MM.1S (cell line): Measurements from ENCODE around the gene MEG3.

Source experiments
- DNase-seq: peaks from one replicate; pipeline ENCODE4 v3.0.0-alpha.2; 2015
- H2AFZ ChIP-seq: fragments of 300-600 bp; sonication (generic); 2 replicates; pipeline ENCODE4 v1.6.0; 2016; ENCODE audit warnings: antibody characterized with exemption, low read length
- H3F3A ChIP-seq: fragments of 300-600 bp; sonication (generic); 2 replicates; pipeline ENCODE4 v1.6.1; 2016; ENCODE audit warnings: mild to moderate bottlenecking, antibody characterized with exemption, low read length, moderate library complexity, mixed read lengths; ENCODE audit not compliant: insufficient read depth
- H3K27ac ChIP-seq: fragments of 300-600 bp; sonication (generic); 2 replicates; pipeline ENCODE4 v1.5.1; 2016; ENCODE audit warnings: mild to moderate bottlenecking, low read length
- H3K27me3 ChIP-seq: fragments of 300-600 bp; sonication (generic); replicated peaks from 2 replicates; pipeline ENCODE4 v1.6.0; 2016; ENCODE audit warnings: low read length; ENCODE audit not compliant: insufficient read depth
- H3K36me3 ChIP-seq: fragments of 300-600 bp; sonication (generic); replicated peaks from 2 replicates; pipeline ENCODE4 v1.6.1; 2016; ENCODE audit warnings: mild to moderate bottlenecking, low read length, mixed read lengths; ENCODE audit not compliant: insufficient read depth
- H3K4me1 ChIP-seq: fragments of 300-600 bp; sonication (generic); 2 replicates; pipeline ENCODE4 v1.6.1; 2016; ENCODE audit warnings: low read length, mixed read lengths
- H3K4me2 ChIP-seq: fragments of 300-600 bp; sonication (generic); 2 replicates; pipeline ENCODE4 v1.6.0; 2016; ENCODE audit warnings: low read depth, low read length
- H3K4me3 ChIP-seq: fragments of 300-600 bp; sonication (generic); 2 replicates; pipeline ENCODE4 v1.5.1; 2016; ENCODE audit warnings: low read length, mixed read lengths
- H3K79me2 ChIP-seq: fragments of 300-600 bp; sonication (generic); 2 replicates; pipeline ENCODE4 v1.6.1; 2016; ENCODE audit warnings: mixed run types, low read length, mixed read lengths
- H3K9ac ChIP-seq: fragments of 300-600 bp; sonication (generic); 2 replicates; pipeline ENCODE4 v1.6.1; 2016; ENCODE audit warnings: low read length, mixed read lengths
- H3K9me2 ChIP-seq: fragments of 300-600 bp; sonication (generic); replicated peaks from 2 replicates; pipeline ENCODE4 v1.6.1; 2016; ENCODE audit warnings: mild to moderate bottlenecking, low read length, mixed read lengths; ENCODE audit not compliant: insufficient read depth
- H3K9me3 ChIP-seq: fragments of 300-600 bp; sonication (generic); replicated peaks from 2 replicates; pipeline ENCODE4 v1.6.1; 2016; ENCODE audit warnings: mild to moderate bottlenecking, low read length, mixed read lengths; ENCODE audit not compliant: insufficient read depth
- H4K20me1 ChIP-seq: fragments of 300-600 bp; sonication (generic); 2 replicates; pipeline ENCODE4 v1.6.1; 2016; ENCODE audit warnings: mild to moderate bottlenecking, low read length, moderate library complexity, mixed read lengths; ENCODE audit not compliant: insufficient read depth
- EZH2 ChIP-seq: fragments of 300-600 bp; sonication (generic); optimal IDR thresholded peaks from 2 replicates; pipeline ENCODE3; 2017; ENCODE audit warnings: low read depth, mild to moderate bottlenecking, antibody characterized with exemption, low read length, mixed read lengths
- EZH2phosphoT487 ChIP-seq: fragments of 300-600 bp; sonication (generic); IDR thresholded peaks from 2 replicates; pipeline ENCODE4 v1.6.1; 2018; ENCODE audit warnings: antibody characterized with exemption, low read length
- TF ChIP-seq, protein P1 (sequence below): fragments of 300-600 bp; sonication (generic); IDR thresholded peaks from 2 replicates; pipeline ENCODE4 v1.5.1; 2016; ENCODE audit warnings: antibody characterized with exemption, low read length, mixed read lengths

The MEG3 gene

DNA sequence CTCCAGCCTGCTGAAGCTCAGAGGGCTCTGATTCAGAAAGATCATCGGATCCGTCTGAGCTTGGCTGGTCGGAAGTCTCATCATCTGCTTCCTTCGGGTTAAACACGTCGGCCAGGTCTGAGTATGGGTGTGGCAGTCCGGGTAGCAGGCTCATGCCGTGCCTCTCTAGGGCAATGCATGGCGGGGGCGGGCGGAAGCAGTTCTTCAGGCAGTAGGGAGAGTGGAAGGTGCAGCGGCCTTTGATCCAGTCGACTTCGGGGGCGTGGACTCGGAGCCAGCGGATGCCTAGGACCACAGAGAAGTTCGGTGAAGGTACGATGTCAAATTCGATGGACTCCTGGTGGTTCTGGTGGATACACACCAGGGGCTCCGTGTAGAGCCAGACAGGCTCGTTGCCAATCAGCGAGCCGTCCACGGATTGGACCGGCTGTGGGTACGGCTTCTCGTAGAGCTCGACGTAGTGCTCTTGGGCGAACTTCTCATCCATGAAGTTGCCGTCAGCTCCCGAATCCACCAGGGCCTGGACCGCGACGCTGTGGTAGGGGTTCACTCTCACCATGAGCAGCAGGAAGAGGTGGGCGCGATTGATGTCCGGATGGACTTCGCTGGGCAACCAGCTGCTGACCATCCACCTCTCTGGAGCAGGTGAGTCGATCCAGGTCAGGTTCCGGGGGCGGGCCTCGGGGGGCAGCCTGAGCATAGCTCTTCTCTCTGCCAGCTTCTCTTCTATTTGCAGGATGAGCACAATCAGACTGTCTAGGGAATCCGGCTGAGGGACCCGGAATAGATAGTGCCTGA lies 57.3 kb downstream of the MEG3 start:
- Histone ChIP-seq H3K27me3 (peaks cover 19% of the 10 kb centered on the region), H3F3A (no peaks in the 10 kb centered on the region), H3K9me2 (no peaks in the 10 kb centered on the region), H3K4me3 (no peak overlapping the region), H2AFZ (no peak overlapping the region), H3K36me3 (no peaks in the 10 kb centered on the region), H3K4me2 (no peak overlapping the region), H3K79me2 (no peaks in the 10 kb centered on the region), H3K9ac (no peak overlapping the region), H3K4me1 (no peaks in the 10 kb centered on the region), H3K9me3 (no peaks in the 10 kb centered on the region), H3K27ac (no peak overlapping the region), H4K20me1 (no peaks in the 10 kb centered on the region)
- TF ChIP-seq EZH2phosphoT487: no peak
- no peak for DNase-seq

DNA sequence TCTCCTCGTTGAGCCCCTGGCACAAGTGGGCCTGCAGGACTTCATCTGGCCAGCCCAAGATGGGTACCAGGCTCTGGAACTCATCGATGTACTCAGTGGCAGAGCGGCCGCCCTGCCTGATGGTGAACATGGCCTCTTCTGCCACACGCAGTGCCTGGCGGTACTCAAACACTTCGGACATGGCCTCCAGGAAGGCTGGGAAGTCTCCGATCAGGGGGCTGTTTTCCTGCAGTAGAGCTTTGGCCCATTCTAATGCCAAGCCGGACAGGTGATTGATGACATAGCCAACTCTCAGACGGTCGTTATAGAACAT lies 57.8 kb downstream of the MEG3 start:
- TF ChIP-seq, protein P1, sequence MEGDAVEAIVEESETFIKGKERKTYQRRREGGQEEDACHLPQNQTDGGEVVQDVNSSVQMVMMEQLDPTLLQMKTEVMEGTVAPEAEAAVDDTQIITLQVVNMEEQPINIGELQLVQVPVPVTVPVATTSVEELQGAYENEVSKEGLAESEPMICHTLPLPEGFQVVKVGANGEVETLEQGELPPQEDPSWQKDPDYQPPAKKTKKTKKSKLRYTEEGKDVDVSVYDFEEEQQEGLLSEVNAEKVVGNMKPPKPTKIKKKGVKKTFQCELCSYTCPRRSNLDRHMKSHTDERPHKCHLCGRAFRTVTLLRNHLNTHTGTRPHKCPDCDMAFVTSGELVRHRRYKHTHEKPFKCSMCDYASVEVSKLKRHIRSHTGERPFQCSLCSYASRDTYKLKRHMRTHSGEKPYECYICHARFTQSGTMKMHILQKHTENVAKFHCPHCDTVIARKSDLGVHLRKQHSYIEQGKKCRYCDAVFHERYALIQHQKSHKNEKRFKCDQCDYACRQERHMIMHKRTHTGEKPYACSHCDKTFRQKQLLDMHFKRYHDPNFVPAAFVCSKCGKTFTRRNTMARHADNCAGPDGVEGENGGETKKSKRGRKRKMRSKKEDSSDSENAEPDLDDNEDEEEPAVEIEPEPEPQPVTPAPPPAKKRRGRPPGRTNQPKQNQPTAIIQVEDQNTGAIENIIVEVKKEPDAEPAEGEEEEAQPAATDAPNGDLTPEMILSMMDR: no peak
- TF ChIP-seq EZH2phosphoT487: no peak
- no peak for TF ChIP-seq EZH2
- no peak for DNase-seq
- peaks cover 25% of the 10 kb centered on the region for H3K27me3 ChIP-seq
- H3K9me2 ChIP-seq: no peaks in the 10 kb centered on the region
- H3K36me3 ChIP-seq: no peaks in the 10 kb centered on the region
- no peak overlapping the region for H3K4me3 ChIP-seq
- H3K4me2 ChIP-seq: no peak overlapping the region
- no peaks in the 10 kb centered on the region for H4K20me1 ChIP-seq
- H3K9ac ChIP-seq: no peak overlapping the region
- H3K9me3 ChIP-seq: no peaks in the 10 kb centered on the region
- H3K27ac ChIP-seq: no peak overlapping the region
- H3K79me2 ChIP-seq: no peaks in the 10 kb centered on the region
- H2AFZ ChIP-seq: no peak overlapping the region
- H3F3A ChIP-seq: no peaks in the 10 kb centered on the region
- H3K4me1 ChIP-seq: no peaks in the 10 kb centered on the region

DNA sequence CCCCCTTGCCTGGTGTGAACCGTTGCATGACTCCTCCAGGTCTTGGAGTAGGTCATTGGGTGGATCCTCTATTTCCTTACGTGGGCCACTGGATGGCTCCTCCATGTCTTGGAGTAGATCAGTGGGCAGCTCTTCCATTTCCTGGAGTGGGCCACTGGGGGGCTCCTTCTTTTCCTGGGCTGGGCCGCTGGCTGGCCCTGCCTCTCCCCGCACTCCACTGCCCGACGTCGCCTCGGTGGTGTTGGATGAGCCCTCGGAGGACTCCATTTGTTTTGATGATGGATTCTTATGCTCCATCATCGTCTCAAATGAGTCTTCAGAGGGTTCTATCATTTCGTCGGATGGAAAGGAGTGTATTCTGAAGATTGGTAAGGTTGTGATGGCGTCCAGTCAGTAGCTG lies 58.5 kb downstream of the MEG3 start:
- H3K4me2 ChIP-seq: no peak overlapping the region
- H2AFZ ChIP-seq: no peak overlapping the region
- H3K4me1 ChIP-seq: no peaks in the 10 kb centered on the region
- no peaks in the 10 kb centered on the region for H4K20me1 ChIP-seq
- no peak overlapping the region for H3K4me3 ChIP-seq
- no peaks in the 10 kb centered on the region for H3F3A ChIP-seq
- no peak for DNase-seq
- TF ChIP-seq EZH2phosphoT487 (no peak), EZH2 (no peak)
- TF ChIP-seq, protein P1: no peak
- peaks cover 30% of the 10 kb centered on the region for H3K27me3 ChIP-seq
- H3K9me2 ChIP-seq: no peaks in the 10 kb centered on the region
- H3K9me3 ChIP-seq: no peaks in the 10 kb centered on the region
- H3K27ac ChIP-seq: no peak overlapping the region
- H3K79me2 ChIP-seq: no peaks in the 10 kb centered on the region
- H3K9ac ChIP-seq: no peak overlapping the region
- H3K36me3 ChIP-seq: no peaks in the 10 kb centered on the region

DNA sequence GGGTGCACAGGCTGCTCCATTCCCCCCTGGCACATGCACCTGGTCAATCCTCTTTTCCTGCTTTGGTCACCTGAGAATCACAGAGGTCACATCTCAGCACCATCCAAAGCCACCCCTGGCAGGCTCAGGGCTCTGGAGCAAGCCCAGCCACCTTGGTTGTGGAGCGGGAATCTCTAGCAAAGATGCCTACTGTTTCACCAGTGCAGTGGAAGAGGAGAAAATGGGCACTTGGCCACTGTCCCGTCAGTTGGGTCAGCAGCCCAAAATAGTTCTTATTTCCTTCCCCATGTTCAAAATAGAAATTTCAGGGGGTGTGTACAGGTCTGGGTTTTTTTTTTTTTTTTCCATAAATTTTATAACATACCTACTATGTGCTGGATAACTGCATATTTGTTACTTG lies 59.3 kb downstream of the MEG3 start:
- Histone ChIP-seq H3K9me3 (no peaks in the 10 kb centered on the region), H3K27ac (no peak overlapping the region), H3K27me3 (peaks cover 32% of the 10 kb centered on the region), H3K4me2 (no peak overlapping the region), H2AFZ (no peak overlapping the region), H4K20me1 (no peaks in the 10 kb centered on the region), H3K9me2 (no peaks in the 10 kb centered on the region), H3K79me2 (no peaks in the 10 kb centered on the region), H3K36me3 (no peaks in the 10 kb centered on the region), H3K9ac (no peak overlapping the region), H3F3A (no peaks in the 10 kb centered on the region), H3K4me3 (no peak overlapping the region), H3K4me1 (no peaks in the 10 kb centered on the region)
- no peak for DNase-seq
- no peak for TF ChIP-seq EZH2
- TF ChIP-seq, protein P1: no peak
- no peak for TF ChIP-seq EZH2phosphoT487
